ENCODE results near the gene C21orf58. TPM values are rescaled to one million over a fixed set of nuclear protein-coding genes. Genes with fewer than 3 reads are reported as not detected.

Gene C21orf58
- total RNA-seq, 2 experiments from 2014 or later, result 112 to 141 TPM

- TF ChIP-seq EZH2phosphoT487 (IDR thresholded peaks at IDR 0.05; ENCODE audit: borderline replicate concordance, low read depth, low read length) (no peak), CTCF (conservative IDR thresholded peaks at IDR 0.05; ENCODE audit: low read length) (peak; percentile 60)
- peak within 1 kb of the TSS; percentile 78 for H3K27ac ChIP-seq (ENCODE audit: low read depth, low read length, poor library complexity, severe bottlenecking)
- no TSS peak for BruUV-seq (replicated peaks)
- peaks cover 45% of the 10 kb centered on the region for H3K4me1 ChIP-seq (ENCODE audit: insufficient read depth, low read length, poor library complexity, severe bottlenecking)
- ChIA-PET CTCF (ENCODE audit: unreplicated experiment) (no interaction called here), POLR2A (interaction anchor here (1.0 kb wide), 1 partner anchor 51 kb away, joined by 3 read pairs; no protein-coding TSS in a partner anchor)
- H3K9me2 ChIP-seq (ENCODE audit: insufficient read depth, low read length), result no peaks in the 10 kb centered on the region
- H3K36me3 ChIP-seq (ENCODE audit: insufficient read depth, low read length), result peaks cover 34% of the 10 kb centered on the region
- peaks cover 25% of the 10 kb centered on the region; the same call in 1 of the 2 replicates for H4K20me1 ChIP-seq (ENCODE audit: insufficient read depth, low read length)
- peak; percentile 92 for DNase-seq (ENCODE audit: low spot score)
- H3K79me2 ChIP-seq (ENCODE audit: insufficient read depth, low read depth, low read length), result peaks cover 58% of the 10 kb centered on the region
- intact Hi-C loops (cut with micrococcal nuclease; ENCODE audit: unreplicated experiment), result loop anchor here (1.0 to 5.0 kb wide), 2 partner anchors 38 to 59 kb away; partner anchors contain the start of genes LSS and PCNT
- peak within 1 kb of the TSS; percentile 78 for H3K4me3 ChIP-seq (ENCODE audit: low read depth, low read length, poor library complexity, severe bottlenecking)
- peak within 1 kb of the TSS; percentile 67; the same call in 1 of the 2 replicates for H2AFZ ChIP-seq (ENCODE audit: low read length)
- H3K9me3 ChIP-seq (ENCODE audit: low read length), result no peaks in the 10 kb centered on the region
- peak within 1 kb of the TSS; percentile 86 for H3K4me2 ChIP-seq (ENCODE audit: low read length)
Observed at GRCh38 chr21:46285761-46286647, 37.7 kb downstream of the C21orf58 start, which contains the start of gene YBEY. Gene YBEY (plus strand): TSS chr21:46286342. CDS start chr21:46286914, 572 bp downstream.

- Histone ChIP-seq H3K4me3 (ENCODE audit: low read depth, low read length, poor library complexity, severe bottlenecking) (peak within 1 kb of the TSS; percentile 78), H3K4me1 (ENCODE audit: insufficient read depth, low read length, poor library complexity, severe bottlenecking) (peaks cover 40% of the 10 kb centered on the region), H3K9me2 (ENCODE audit: insufficient read depth, low read length) (no peaks in the 10 kb centered on the region), H3K27ac (ENCODE audit: low read depth, low read length, poor library complexity, severe bottlenecking) (peak within 1 kb of the TSS; percentile 78), H3K36me3 (ENCODE audit: insufficient read depth, low read length) (peaks cover 41% of the 10 kb centered on the region), H3K4me2 (ENCODE audit: low read length) (peak within 1 kb of the TSS; percentile 86), H3K79me2 (ENCODE audit: insufficient read depth, low read depth, low read length) (peaks cover 65% of the 10 kb centered on the region), H3K9me3 (ENCODE audit: low read length) (no peaks in the 10 kb centered on the region), H2AFZ (ENCODE audit: low read length) (peak within 1 kb of the TSS; percentile 67; the same call in 1 of the 2 replicates), H4K20me1 (ENCODE audit: insufficient read depth, low read length) (peaks cover 25% of the 10 kb centered on the region; the same call in 1 of the 2 replicates)
- CTCF ChIA-PET (ENCODE audit: unreplicated experiment), result no interaction called here
- DNase-seq (ENCODE audit: low spot score), result no peak
- intact Hi-C loops (cut with micrococcal nuclease; ENCODE audit: unreplicated experiment), result loop anchor here (5.0 kb wide), 1 partner anchor 58 kb away; the partner anchor contains the start of gene LSS
- TF ChIP-seq CTCF (conservative IDR thresholded peaks at IDR 0.05; ENCODE audit: low read length), result no peak
- TF ChIP-seq EZH2phosphoT487 (IDR thresholded peaks at IDR 0.05; ENCODE audit: borderline replicate concordance, low read depth, low read length), result no peak
- POLR2A ChIA-PET, result interaction anchor here (1.0 kb wide), 1 partner anchor 51 kb away, joined by 3 read pairs; no protein-coding TSS in a partner anchor
- BruUV-seq (replicated peaks), result TSS peak; percentile 76
Observed at GRCh38 chr21:46285206-46285661, 38.4 kb downstream of the C21orf58 start, which contains the start of gene MCM3AP. Gene MCM3AP (minus strand): TSS chr21:46285611. CDS start chr21:46285286, 325 bp downstream.

Measured in OCI-LY7 (cell line).